ENCODE results near the gene LRRC8C.

DNA sequence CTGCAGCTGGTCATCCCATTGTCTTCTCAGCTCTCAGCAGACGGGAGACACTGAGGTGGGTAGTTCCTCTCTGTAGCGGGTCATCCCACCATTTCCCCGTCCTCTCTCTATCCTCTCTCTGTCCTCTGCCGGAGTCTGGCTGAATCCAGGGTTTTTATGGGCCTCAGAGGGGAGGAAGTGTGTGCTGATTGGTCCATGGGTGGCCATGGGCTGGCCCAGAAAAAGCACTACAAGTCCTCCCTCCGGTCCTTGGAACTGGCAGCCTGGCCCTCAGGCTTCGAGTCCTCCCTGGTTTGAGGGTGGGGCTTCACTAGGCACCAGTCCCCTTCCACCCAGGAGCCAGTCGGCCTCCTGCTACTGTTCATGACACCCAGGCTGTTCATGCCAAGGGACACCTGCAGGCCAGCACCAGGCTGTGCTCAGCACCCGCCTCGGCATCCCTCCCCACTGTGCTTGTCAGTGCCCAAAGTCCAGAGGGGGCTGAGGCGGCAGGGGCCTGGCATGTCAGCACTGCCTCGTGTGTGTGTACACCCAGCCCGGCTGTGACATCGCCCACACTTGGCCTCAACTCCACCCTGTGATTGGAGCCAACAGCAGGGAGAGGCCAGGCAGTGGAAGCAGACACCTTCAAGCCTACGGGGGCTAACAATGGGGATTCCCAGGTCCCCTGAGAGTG is 23.0 kb upstream of the LRRC8C start:
- TF ChIP-seq, protein P1, sequence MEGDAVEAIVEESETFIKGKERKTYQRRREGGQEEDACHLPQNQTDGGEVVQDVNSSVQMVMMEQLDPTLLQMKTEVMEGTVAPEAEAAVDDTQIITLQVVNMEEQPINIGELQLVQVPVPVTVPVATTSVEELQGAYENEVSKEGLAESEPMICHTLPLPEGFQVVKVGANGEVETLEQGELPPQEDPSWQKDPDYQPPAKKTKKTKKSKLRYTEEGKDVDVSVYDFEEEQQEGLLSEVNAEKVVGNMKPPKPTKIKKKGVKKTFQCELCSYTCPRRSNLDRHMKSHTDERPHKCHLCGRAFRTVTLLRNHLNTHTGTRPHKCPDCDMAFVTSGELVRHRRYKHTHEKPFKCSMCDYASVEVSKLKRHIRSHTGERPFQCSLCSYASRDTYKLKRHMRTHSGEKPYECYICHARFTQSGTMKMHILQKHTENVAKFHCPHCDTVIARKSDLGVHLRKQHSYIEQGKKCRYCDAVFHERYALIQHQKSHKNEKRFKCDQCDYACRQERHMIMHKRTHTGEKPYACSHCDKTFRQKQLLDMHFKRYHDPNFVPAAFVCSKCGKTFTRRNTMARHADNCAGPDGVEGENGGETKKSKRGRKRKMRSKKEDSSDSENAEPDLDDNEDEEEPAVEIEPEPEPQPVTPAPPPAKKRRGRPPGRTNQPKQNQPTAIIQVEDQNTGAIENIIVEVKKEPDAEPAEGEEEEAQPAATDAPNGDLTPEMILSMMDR (IDR thresholded peaks at IDR 0.05 in 8 of 11, conservative IDR thresholded peaks at IDR 0.05 in 3 of 11), result no peak
- peak; percentile 6 to 55 (median 21) for TF ChIP-seq POLR2AphosphoS5 (IDR thresholded peaks at IDR 0.05)

Measured in spleen (tissue), 7 donors.